ENCODE data around the gene ANKRD31. TPM values are rescaled to one million over a fixed set of nuclear protein-coding genes. Genes with fewer than 3 reads are reported as not detected.

The ANKRD31 gene
- total RNA-seq, 1 experiment from 2014 or later: 0.30 TPM

GRCh38 chr5:75286211-75286773 lies 49.6 kb upstream of the ANKRD31 start:
- intact Hi-C loops (cut with micrococcal nuclease): no loop called here

More at GRCh38 chr5:75286211-75286773, 49.6 kb upstream of the ANKRD31 start:
- Histone ChIP-seq H3K9me2 (ENCODE audit: insufficient read depth) (no peaks in the 10 kb centered on the region), H3K9ac (ENCODE audit: low read length) (no peak overlapping the region), H3K27ac (ENCODE audit: low read depth, low read length) (no peak overlapping the region), H3K4me1 (ENCODE audit: control insufficient read depth in 1 of 2, insufficient read depth in 2 of 2, low read length in 2 of 2) (peaks cover 0 to 14% of the 10 kb centered on the region in 2 experiments; a peak in 2 of 4 replicates), H3K27me3 (ENCODE audit: insufficient read depth, low read length) (no peaks in the 10 kb centered on the region), H4K20me1 (ENCODE audit: insufficient read depth) (no peaks in the 10 kb centered on the region), H3K4me2 (ENCODE audit: low read length) (no peak overlapping the region), H3K9me3 (ENCODE audit: control insufficient read depth in 1 of 2, insufficient read depth in 1 of 2, low read depth in 1 of 2, low read length in 2 of 2) (no peaks in the 10 kb centered on the region), H3K79me2 (ENCODE audit: insufficient read depth, low read length) (no peaks in the 10 kb centered on the region), H3K36me3 (ENCODE audit: control insufficient read depth in 1 of 2, insufficient read depth in 2 of 2, low read length in 2 of 2) (no peaks in the 10 kb centered on the region), H2AFZ (ENCODE audit: low read depth, low read length, poor library complexity, severe bottlenecking) (no peak overlapping the region), H3K4me3 (replicated peaks in 1 of 2; ENCODE audit: low read depth in 1 of 2, low read length in 2 of 2) (no peak overlapping the region)
- DNase-seq (ENCODE audit: low read depth, low spot score) (no peak), ATAC-seq (no peak)
- RAD21 ChIA-PET (ENCODE audit: low non-redundant PET in 1 of 2, low total read pairs in 2 of 2, uncharacterized antibody in 2 of 2, unreplicated experiment in 2 of 2): no interaction called here
- BruUV-seq (replicated peaks): no TSS peak
- CTCF ChIA-PET: no interaction called here
- POLR2A ChIA-PET: no interaction called here
- no peak for TF ChIP-seq REST (IDR thresholded peaks at IDR 0.05; ENCODE audit: low read depth)
- TF ChIP-seq SP1 (IDR thresholded peaks at IDR 0.05; ENCODE audit: low read depth): no peak
- TF ChIP-seq EZH2phosphoT487 (IDR thresholded peaks at IDR 0.05; ENCODE audit: borderline replicate concordance): no peak
- no peak for TF ChIP-seq EGR1 (IDR thresholded peaks at IDR 0.05; ENCODE audit: low read depth)
- no peak for TF ChIP-seq ELF1 (IDR thresholded peaks at IDR 0.05; ENCODE audit: borderline replicate concordance, low read depth)
- TF ChIP-seq SRF (IDR thresholded peaks at IDR 0.05; ENCODE audit: low read depth): no peak
- TF ChIP-seq ZFX (IDR thresholded peaks at IDR 0.05): no peak
- TF ChIP-seq JUND (IDR thresholded peaks at IDR 0.05): no peak
- TF ChIP-seq CTCF (IDR thresholded peaks at IDR 0.05 in 2 of 3, conservative IDR thresholded peaks at IDR 0.05 in 1 of 3; ENCODE audit: borderline replicate concordance in 1 of 3, insufficient read depth in 1 of 3, low read depth in 2 of 3, low read length in 2 of 3): no peak
- no peak for TF ChIP-seq SIN3A (IDR thresholded peaks at IDR 0.05; ENCODE audit: low read depth)
- no peak for TF ChIP-seq ZBTB33 (IDR thresholded peaks at IDR 0.05; ENCODE audit: extremely low read depth, insufficient replicate concordance, low read length)

Measured in HCT116 (cell line).